Endothelial cell of umbilical vein (primary cell): ENCODE results near the gene TET2. TPM values are rescaled to one million over a fixed set of nuclear protein-coding genes. Genes with fewer than 3 reads are reported as not detected.

Experiments
- Bru-seq: library from RNA; stranded (reverse); fragments of 400-500 nt; gene quantifications from one replicate; lab custom pipeline; 2021; lab: Mats Ljungman, UMichigan
- BruChase-seq, 2 experiments: library from RNA; stranded (reverse); fragments of 400-500 nt; gene quantifications; one replicate each; lab custom pipeline; 2021; lab: Mats Ljungman, UMichigan
- BruUV-seq: library from RNA; stranded (reverse); fragments of 400-500 nt; replicated peaks from 2 replicates; lab custom pipeline; 2021; lab: Mats Ljungman, UMichigan
- CTCF ChIA-PET: fragments of 300-600, 350-600 bp; sonication (Branson Sonifier 250); formaldehyde crosslinking; loops from one replicate; lab custom pipeline; 2021; ENCODE audit warnings: antibody characterized with exemption, inconsistent platforms; lab: Charles Lee
- POLR2A ChIA-PET: fragments of 300-600, 350-600 bp; sonication (Branson Sonifier 250); formaldehyde crosslinking; loops from one replicate; lab custom pipeline; 2021; ENCODE audit warnings: antibody characterized with exemption, inconsistent platforms; lab: Charles Lee
- DNase-seq: peaks from one replicate; pipeline ENCODE4 v3.0.0-alpha.2; 2011; ENCODE audit warnings: low read depth, low spot score
- FAIRE-seq: peaks from 2 replicates; lab custom pipeline; 2011; peaks lifted over from hg19 to GRCh38; lab: Jason Lieb, UNC
- H2AFZ ChIP-seq: 2 replicates; pipeline ENCODE4 v1.6.0; 2012; ENCODE audit warnings: low read depth, low read length, control low read depth, inconsistent platforms
- H3K27ac ChIP-seq: 2 replicates; pipeline ENCODE4 v1.5.1; 2011; ENCODE audit warnings: low read depth, mild to moderate bottlenecking, control low read depth, low read length, moderate library complexity; ENCODE audit not compliant: insufficient read depth
- H3K27me3 ChIP-seq, 2 experiments: 2 replicates each; pipeline versions ENCODE4 v1.6.0 to v1.6.1; 2011; ENCODE audit warnings: low read length in 2 of 2, mixed read lengths in 1 of 2; ENCODE audit not compliant: control insufficient read depth in 2 of 2, insufficient read depth in 2 of 2
- H3K36me3 ChIP-seq, 2 experiments: 2 replicates in 1 of 2; 3 replicates in 1 of 2; pipeline ENCODE4 v1.5.1; 2011; ENCODE audit warnings: low read length in 2 of 2, mild to moderate bottlenecking in 1 of 2, moderate library complexity in 1 of 2; ENCODE audit not compliant: control insufficient read depth in 2 of 2, insufficient read depth in 2 of 2; ENCODE audit errors: extremely low read depth in 1 of 2
- H3K4me1 ChIP-seq: 3 replicates; pipeline ENCODE4 v1.5.1; 2011; ENCODE audit warnings: mild to moderate bottlenecking, low read length; ENCODE audit not compliant: control insufficient read depth, insufficient read depth; ENCODE audit errors: extremely low read depth
- H3K4me2 ChIP-seq: 2 replicates; pipeline ENCODE4 v1.6.1; 2011; ENCODE audit warnings: low read length, control low read depth, mixed read lengths; ENCODE audit not compliant: insufficient read depth
- H3K4me3 ChIP-seq, 3 experiments: fragments of 200-600 bp in 1 of 3; sonication (generic), shearing (Covaris generic) in 1 of 3; replicated peaks in 1 of 3; 2 replicates each; pipeline ENCODE4 v1.5.1; 2011 to 2016; ENCODE audit warnings: control low read depth in 3 of 3, low read length in 3 of 3, mild to moderate bottlenecking in 2 of 3, inconsistent platforms in 1 of 3, low read depth in 1 of 3, moderate library complexity in 1 of 3; ENCODE audit not compliant: insufficient read depth in 1 of 3
- H3K79me2 ChIP-seq: 2 replicates; pipeline ENCODE4 v1.6.0; 2012; ENCODE audit warnings: low read length, inconsistent platforms; ENCODE audit not compliant: control insufficient read depth, insufficient read depth
- H3K9ac ChIP-seq: replicated peaks from 2 replicates; pipeline ENCODE3; 2011; ENCODE audit warnings: low read length, control low read depth; ENCODE audit not compliant: insufficient read depth; ENCODE audit errors: extremely low read depth
- H3K9me1 ChIP-seq: replicated peaks from 3 replicates; pipeline ENCODE4 v1.6.0; 2011; ENCODE audit warnings: mild to moderate bottlenecking, low read length; ENCODE audit not compliant: control insufficient read depth, insufficient read depth; ENCODE audit errors: extremely low read depth
- H3K9me3 ChIP-seq: replicated peaks from 2 replicates; pipeline ENCODE4 v1.5.1; 2012; ENCODE audit warnings: low read length, inconsistent platforms; ENCODE audit not compliant: control insufficient read depth, insufficient read depth
- H4K20me1 ChIP-seq: replicated peaks from 2 replicates; pipeline ENCODE3; 2011; ENCODE audit warnings: mild to moderate bottlenecking, low read length; ENCODE audit not compliant: control insufficient read depth, insufficient read depth; ENCODE audit errors: extremely low read depth
- EZH2 ChIP-seq: IDR thresholded peaks from 2 replicates; pipeline ENCODE4 v1.6.1; 2012; ENCODE audit warnings: borderline replicate concordance, low read depth, mild to moderate bottlenecking, moderate library complexity, low read length, inconsistent platforms; ENCODE audit not compliant: severe bottlenecking
- FOS ChIP-seq: IDR thresholded peaks from 2 replicates; pipeline ENCODE4 v1.6.1; 2011; ENCODE audit warnings: mild to moderate bottlenecking, low read length, moderate library complexity, borderline replicate concordance; ENCODE audit not compliant: insufficient read depth
- GATA2 ChIP-seq: IDR thresholded peaks from 2 replicates; pipeline ENCODE4 v1.7.0; 2011; ENCODE audit warnings: low read depth, mild to moderate bottlenecking, moderate library complexity, mixed read lengths, low read length; ENCODE audit not compliant: insufficient read length, insufficient read depth
- JUN ChIP-seq: IDR thresholded peaks from 2 replicates; pipeline ENCODE4 v1.6.1; 2011; ENCODE audit warnings: borderline replicate concordance, low read depth; ENCODE audit not compliant: insufficient read length, insufficient read depth
- MYC ChIP-seq: IDR thresholded peaks from one replicate; pipeline ENCODE4 v1.6.1; 2011; ENCODE audit warnings: mild to moderate bottlenecking, low read depth, low read length
- POLR2A ChIP-seq: IDR thresholded peaks from 2 replicates; pipeline ENCODE4 v1.6.1; 2012; ENCODE audit warnings: low read depth, mild to moderate bottlenecking, control low read depth, low read length
- POLR2AphosphoS5 ChIP-seq: IDR thresholded peaks from 2 replicates; pipeline ENCODE4 v1.6.1; 2012; ENCODE audit warnings: low read depth, mild to moderate bottlenecking, control low read depth, low read length, moderate library complexity; ENCODE audit not compliant: insufficient read depth
- dilution Hi-C: fragments of 300-500 bp; cut with MboI; formaldehyde crosslinking; loops from one replicate; pipeline ENCODE4 v1.15.0; 2019; ENCODE audit warnings: low sequenced_read_pairs; ENCODE audit not compliant: extremely low pct_ligation_motif_present
- intact Hi-C: fragments of 100-400 bp; cut with micrococcal nuclease; formaldehyde crosslinking; loops from one replicate; pipeline ENCODE4 v1.10.0; 2022
- long read RNA-seq: library from polyadenylated mRNA; stranded (forward); transcript quantifications from one replicate; pipeline ENCODE4 v2.0.0, GENCODE V29; 2021
- polyA minus RNA-seq, 3 experiments: library from RNA; depleted of rRNA, polyadenylated mRNA; stranded (reverse); fragments of >200 nt; gene quantifications; 1 replicate in 1 of 3; 2 replicates in 2 of 3; pipeline ENCODE4 v1.2.3, GENCODE V29; 2011
- polyA plus RNA-seq, 4 experiments: library from polyadenylated mRNA; depleted of rRNA in 3 of 4; stranded (reverse) in 3 of 4; unstranded in 1 of 4; fragments of >200 nt; gene quantifications; 2 replicates each; pipeline versions ENCODE4 v1.2.1 to v1.2.3, GENCODE V29; 2011 to 2012; ENCODE audit warnings: missing spikeins in 1 of 4
- total RNA-seq: library from RNA; stranded (reverse); gene quantifications from 2 replicates; pipeline ENCODE4 v1.2.3, GENCODE V29; 2021
- TF ChIP-seq, protein P1 (sequence below): IDR thresholded peaks from 2 replicates; pipeline ENCODE4 v1.6.1; 2011; ENCODE audit not compliant: insufficient read depth, insufficient read length
- TF ChIP-seq, protein P2 (sequence below), 2 donors: IDR thresholded peaks; 1 replicate in 1 of 2; 2 replicates in 1 of 2; pipeline ENCODE4 v1.5.1; 2011; ENCODE audit warnings: low read length in 2 of 2, mild to moderate bottlenecking in 2 of 2, moderate library complexity in 2 of 2, control low read depth in 1 of 2, inconsistent platforms in 1 of 2, low read depth in 1 of 2; ENCODE audit not compliant: insufficient read depth in 1 of 2; ENCODE audit errors: extremely low read depth in 1 of 2

The TET2 gene
- total RNA-seq (17.5 and 19.8 TPM in 2 replicates), polyA plus RNA-seq (4.7 and 4.8 TPM in 2 replicates), polyA minus RNA-seq (28.4 and 40.4 TPM in 2 replicates), Bru-seq, nascent RNA (percentile 85 among the genes with signal in this experiment), BruChase-seq, experiment 1, labeled RNA remaining after a 6-hour chase (percentile 63 among the genes with signal in this experiment), BruChase-seq, experiment 2, labeled RNA remaining after a 2-hour chase (percentile 79 among the genes with signal in this experiment)
- polyA plus RNA-seq (2011; cell fraction: cytosol; rRNA removed) = 5.1 and 5.3 TPM in 2 replicates
- 24.8 and 26.3 TPM in 2 replicates for polyA plus RNA-seq (2011; cell fraction: nucleus; rRNA removed)
- 5.3 and 7.7 TPM in 2 replicates for polyA plus RNA-seq (2012)
- polyA minus RNA-seq (2011; cell fraction: cytosol; rRNA and poly(A)+ RNA removed) = 7.4 TPM
- polyA minus RNA-seq (2011; cell fraction: nucleus; rRNA and poly(A)+ RNA removed) = 96.0 and 115 TPM in 2 replicates
- long read RNA-seq, partial matches to known transcripts = 2 of 6 reads
- long read RNA-seq, other reads (novel, unspliced or antisense) = 4 of 6 reads

DNA sequence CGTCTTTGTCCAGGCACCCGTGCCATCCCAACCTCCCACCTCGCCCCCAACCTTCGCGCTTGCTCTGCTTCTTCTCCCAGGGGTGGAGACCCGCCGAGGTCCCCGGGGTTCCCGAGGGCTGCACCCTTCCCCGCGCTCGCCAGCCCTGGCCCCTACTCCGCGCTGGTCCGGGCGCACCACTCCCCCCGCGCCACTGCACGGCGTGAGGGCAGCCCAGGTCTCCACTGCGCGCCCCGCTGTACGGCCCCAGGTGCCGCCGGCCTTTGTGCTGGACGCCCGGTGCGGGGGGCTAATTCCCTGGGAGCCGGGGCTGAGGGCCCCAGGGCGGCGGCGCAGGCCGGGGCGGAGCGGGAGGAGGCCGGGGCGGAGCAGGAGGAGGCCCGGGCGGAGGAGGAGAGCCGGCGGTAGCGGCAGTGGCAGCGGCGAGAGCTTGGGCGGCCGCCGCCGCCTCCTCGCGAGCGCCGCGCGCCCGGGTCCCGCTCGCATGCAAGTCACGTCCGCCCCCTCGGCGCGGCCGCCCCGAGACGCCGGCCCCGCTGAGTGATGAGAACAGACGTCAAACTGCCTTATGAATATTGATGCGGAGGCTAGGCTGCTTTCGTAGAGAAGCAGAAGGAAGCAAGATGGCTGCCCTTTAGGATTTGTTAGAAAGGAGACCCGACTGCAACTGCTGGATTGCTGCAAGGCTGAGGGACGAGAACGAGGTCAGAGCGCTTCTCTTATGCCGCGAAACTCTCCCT, at the start of gene TET2:
TET2 (plus strand) TSS at position 601 of the 740 bp plus-strand sequence. CDS start 87,067 bp downstream, outside the sequence.
- Histone ChIP-seq H3K36me3 (no peaks in the 10 kb centered on the region), H3K4me1 (peaks cover 23% of the 10 kb centered on the region), H3K27ac (peak within 1 kb of the TSS; percentile 98), H3K27me3 (no peaks in the 10 kb centered on the region), H3K9me3 (no peaks in the 10 kb centered on the region), H3K4me3 (peak within 1 kb of the TSS; percentile 79 to 100 (median 100)), H3K79me2 (peaks cover 36% of the 10 kb centered on the region), H2AFZ (peak within 1 kb of the TSS; percentile 87), H3K9ac (peak within 1 kb of the TSS; percentile 99), H3K4me2 (peak within 1 kb of the TSS; percentile 100), H4K20me1 (peaks cover 4% of the 10 kb centered on the region), H3K9me1 (no peaks in the 10 kb centered on the region)
- DNase-seq (peak; percentile 90), FAIRE-seq (peak; percentile 44)
- intact Hi-C loops = loop anchor here (1.0 to 10.0 kb wide), 6 partner anchors 98 to 562 kb away; partner anchors contain the start of genes GSTCD and INTS12
- CTCF ChIA-PET = interaction anchor here (0.6 to 2.4 kb wide), 4 partner anchors 47 to 327 kb away, joined by 3 to 21 read pairs (median 5); partner anchors contain the start of gene PPA2
- TF ChIP-seq POLR2A = peak; percentile 72
- TF ChIP-seq, protein P1, sequence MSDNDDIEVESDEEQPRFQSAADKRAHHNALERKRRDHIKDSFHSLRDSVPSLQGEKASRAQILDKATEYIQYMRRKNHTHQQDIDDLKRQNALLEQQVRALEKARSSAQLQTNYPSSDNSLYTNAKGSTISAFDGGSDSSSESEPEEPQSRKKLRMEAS = no peak
- TF ChIP-seq POLR2AphosphoS5 = peak; percentile 58
- dilution Hi-C loops = no loop called here
- POLR2A ChIA-PET = interaction anchor here (0.7 kb wide), 1 partner anchor 327 kb away, joined by 3 read pairs; no protein-coding TSS in a partner anchor
- no TSS peak for BruUV-seq

DNA sequence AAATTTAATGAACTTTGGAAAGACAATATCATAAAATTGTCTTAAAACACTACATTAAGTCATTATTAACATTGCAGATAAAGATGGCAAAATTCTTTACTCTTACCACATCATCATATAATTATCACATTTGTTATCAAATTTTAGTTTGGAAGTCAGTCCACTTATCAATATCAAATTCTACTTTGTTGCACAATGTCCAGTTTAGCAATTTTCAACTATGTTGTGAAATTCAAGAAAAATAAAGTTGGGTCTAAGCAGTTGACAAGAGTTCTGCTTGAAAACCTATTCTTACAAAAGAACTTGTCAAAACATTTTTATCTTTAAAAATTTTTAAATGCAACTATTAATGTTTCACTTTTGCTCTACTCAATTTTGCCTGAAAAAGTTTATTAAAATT, 44.7 kb upstream of the TET2 start:
- DNase-seq = no peak
- BruUV-seq = no TSS peak
- Histone ChIP-seq H2AFZ (no peak overlapping the region), H3K27ac (no peak overlapping the region), H3K9me1 (no peaks in the 10 kb centered on the region), H3K27me3 (no peaks in the 10 kb centered on the region), H3K4me1 (no peaks in the 10 kb centered on the region), H4K20me1 (no peaks in the 10 kb centered on the region), H3K9ac (no peak overlapping the region), H3K4me2 (no peak overlapping the region), H3K36me3 (no peaks in the 10 kb centered on the region), H3K4me3 (no peak overlapping the region), H3K79me2 (no peaks in the 10 kb centered on the region), H3K9me3 (no peaks in the 10 kb centered on the region)
- no peak for FAIRE-seq
- POLR2A ChIA-PET = no interaction called here
- no peak for TF ChIP-seq GATA2
- no peak for TF ChIP-seq JUN
- TF ChIP-seq, protein P1 = no peak
- no peak for TF ChIP-seq FOS
- TF ChIP-seq EZH2 = no peak
- TF ChIP-seq MYC = no peak
- TF ChIP-seq POLR2A = no peak
- TF ChIP-seq, protein P2, sequence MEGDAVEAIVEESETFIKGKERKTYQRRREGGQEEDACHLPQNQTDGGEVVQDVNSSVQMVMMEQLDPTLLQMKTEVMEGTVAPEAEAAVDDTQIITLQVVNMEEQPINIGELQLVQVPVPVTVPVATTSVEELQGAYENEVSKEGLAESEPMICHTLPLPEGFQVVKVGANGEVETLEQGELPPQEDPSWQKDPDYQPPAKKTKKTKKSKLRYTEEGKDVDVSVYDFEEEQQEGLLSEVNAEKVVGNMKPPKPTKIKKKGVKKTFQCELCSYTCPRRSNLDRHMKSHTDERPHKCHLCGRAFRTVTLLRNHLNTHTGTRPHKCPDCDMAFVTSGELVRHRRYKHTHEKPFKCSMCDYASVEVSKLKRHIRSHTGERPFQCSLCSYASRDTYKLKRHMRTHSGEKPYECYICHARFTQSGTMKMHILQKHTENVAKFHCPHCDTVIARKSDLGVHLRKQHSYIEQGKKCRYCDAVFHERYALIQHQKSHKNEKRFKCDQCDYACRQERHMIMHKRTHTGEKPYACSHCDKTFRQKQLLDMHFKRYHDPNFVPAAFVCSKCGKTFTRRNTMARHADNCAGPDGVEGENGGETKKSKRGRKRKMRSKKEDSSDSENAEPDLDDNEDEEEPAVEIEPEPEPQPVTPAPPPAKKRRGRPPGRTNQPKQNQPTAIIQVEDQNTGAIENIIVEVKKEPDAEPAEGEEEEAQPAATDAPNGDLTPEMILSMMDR (IDR thresholded peaks at IDR 0.05; ENCODE audit: extremely low read depth in 1 of 2, insufficient read depth in 1 of 2, low read depth in 1 of 2, low read length in 2 of 2) = no peak
- no peak for TF ChIP-seq POLR2AphosphoS5
- CTCF ChIA-PET = interaction anchor here (1.1 kb wide), 1 partner anchor 54 kb away, joined by 3 read pairs; no protein-coding TSS in a partner anchor
- dilution Hi-C loops = no loop called here
- intact Hi-C loops = no loop called here
